Panc1 (cell line): Measurements from ENCODE around the gene SLC16A8.
A peak's percentile ranks its signal among the peaks of the same experiment; 100 is the strongest.

Source experiments
- CTCF ChIP-seq: fragments of 450-650 bp; IDR thresholded peaks from 2 replicates; pipeline ENCODE4 v1.5.1; 2017; ENCODE audit warnings: mild to moderate bottlenecking
- POLR2AphosphoS5 ChIP-seq: IDR thresholded peaks from 2 replicates; pipeline ENCODE4 v1.6.1; 2012; ENCODE audit warnings: mild to moderate bottlenecking, low read depth, low read length, moderate library complexity
- REST ChIP-seq, 2 experiments: IDR thresholded peaks; 2 replicates each; pipeline ENCODE4 v1.6.1; 2011 to 2012; ENCODE audit warnings: low read depth in 2 of 2, control low read depth in 1 of 2, low read length in 1 of 2, mild to moderate bottlenecking in 1 of 2, moderate library complexity in 1 of 2; ENCODE audit not compliant: insufficient read depth in 1 of 2
- SIN3A ChIP-seq: IDR thresholded peaks from 2 replicates; pipeline ENCODE4 v1.6.1; 2012; ENCODE audit warnings: low read depth, mild to moderate bottlenecking, low read length, moderate library complexity, borderline replicate concordance; ENCODE audit not compliant: insufficient read depth
- TCF7L2 ChIP-seq: IDR thresholded peaks from 2 replicates; pipeline ENCODE4 v1.6.1; 2011; ENCODE audit warnings: mild to moderate bottlenecking, low read depth, low read length, inconsistent platforms

- TF ChIP-seq CTCF = peak; percentile 86
- no peak for TF ChIP-seq REST (IDR thresholded peaks at IDR 0.05; ENCODE audit: insufficient read depth in 1 of 2, low read depth in 2 of 2, low read length in 1 of 2)
- TF ChIP-seq POLR2AphosphoS5 = no peak
- TF ChIP-seq SIN3A = no peak
- TF ChIP-seq TCF7L2 = no peak
These were observed 31.8 kb downstream of the SLC16A8 start for GRCh38 chr22:38051900-38052862.
